CD14-positive monocyte (primary cell): ENCODE results near the gene TMEM132C. TPM values are rescaled to one million over a fixed set of nuclear protein-coding genes. Genes with fewer than 3 reads are reported as not detected.

ENCODE experiments used
- DNase-seq, 3 donors: peaks; one replicate each; pipeline ENCODE4 v3.0.0-alpha.2; 2011 to 2022
- H2AFZ ChIP-seq: 2 replicates; pipeline ENCODE4 v1.6.0; 2012; ENCODE audit warnings: mild to moderate bottlenecking, low read depth, low read length, inconsistent platforms; ENCODE audit not compliant: insufficient read depth, poor library complexity, severe bottlenecking
- H3K27ac ChIP-seq, 2 donors: 1 replicate in 1 of 2; 2 replicates in 1 of 2; pipeline ENCODE4 v1.5.1; 2012 to 2013; ENCODE audit warnings: low read length in 2 of 2, control low read depth in 1 of 2, inconsistent platforms in 1 of 2, low read depth in 1 of 2, mild to moderate bottlenecking in 1 of 2
- H3K27me3 ChIP-seq, 2 donors: one replicate each; pipeline versions ENCODE4 v1.6.0 to v1.6.1; 2011 to 2013; ENCODE audit warnings: low read length in 2 of 2; ENCODE audit not compliant: control insufficient read depth in 2 of 2, insufficient read depth in 2 of 2
- H3K36me3 ChIP-seq, 2 donors: replicated peaks in 1 of 2; 1 replicate in 1 of 2; 2 replicates in 1 of 2; pipeline versions ENCODE4 v1.5.1 to v1.6.1; 2012 to 2013; ENCODE audit warnings: low read length in 2 of 2, control low read depth in 1 of 2, inconsistent platforms in 1 of 2, mild to moderate bottlenecking in 1 of 2; ENCODE audit not compliant: insufficient read depth in 2 of 2, control insufficient read depth in 1 of 2
- H3K4me1 ChIP-seq, 2 donors: 1 replicate in 1 of 2; 2 replicates in 1 of 2; pipeline versions ENCODE4 v1.5.1 to v1.6.1; 2012 to 2013; ENCODE audit warnings: low read length in 2 of 2, control low read depth in 1 of 2, inconsistent platforms in 1 of 2, mild to moderate bottlenecking in 1 of 2, moderate library complexity in 1 of 2; ENCODE audit not compliant: insufficient read depth in 2 of 2, control insufficient read depth in 1 of 2
- H3K4me2 ChIP-seq: replicated peaks from 2 replicates; pipeline ENCODE3; 2012; ENCODE audit warnings: low read length, moderate library complexity, mild to moderate bottlenecking; ENCODE audit not compliant: poor library complexity, severe bottlenecking; ENCODE audit errors: extremely low read depth
- H3K4me3 ChIP-seq, 3 experiments: fragments of 200-600 bp in 1 of 3; sonication (generic) in 1 of 3; replicated peaks in 1 of 3; 1 replicate in 2 of 3; 2 replicates in 1 of 3; pipeline ENCODE4 v1.5.1; 2011 to 2013; ENCODE audit warnings: low read length in 3 of 3, mild to moderate bottlenecking in 3 of 3, control low read depth in 2 of 3, low read depth in 2 of 3, inconsistent platforms in 1 of 3, moderate library complexity in 1 of 3
- H3K79me2 ChIP-seq: 2 replicates; pipeline ENCODE4 v1.6.0; 2012; ENCODE audit warnings: mild to moderate bottlenecking, control low read depth, inconsistent platforms, low read length, moderate library complexity; ENCODE audit not compliant: insufficient read depth
- H3K9ac ChIP-seq: 2 replicates; pipeline ENCODE4 v1.6.0; 2017; ENCODE audit warnings: low read length, mild to moderate bottlenecking; ENCODE audit not compliant: insufficient read depth, poor library complexity, severe bottlenecking
- H3K9me3 ChIP-seq, 2 donors: replicated peaks in 1 of 2; 1 replicate in 1 of 2; 2 replicates in 1 of 2; pipeline versions ENCODE4 v1.5.1 to v1.6.1; 2012 to 2013; ENCODE audit warnings: low read length in 2 of 2, control low read depth in 1 of 2; ENCODE audit not compliant: control insufficient read depth in 1 of 2, insufficient read depth in 1 of 2
- H4K20me1 ChIP-seq: 2 replicates; pipeline ENCODE4 v1.6.0; 2012; ENCODE audit warnings: mild to moderate bottlenecking, low read length, control low read depth, moderate library complexity; ENCODE audit not compliant: insufficient read depth
- H3K27ac Mint-ChIP-seq, 7 donors: one replicate each; pipeline ENCODE4 v1.8.0; 2020; ENCODE audit warnings: mild to moderate bottlenecking in 7 of 7, mixed read lengths in 7 of 7, moderate library complexity in 6 of 7, inconsistent platforms in 2 of 7
- H3K27me3 Mint-ChIP-seq, 3 donors: one replicate each; pipeline ENCODE4 v1.8.0; 2021 to 2022; ENCODE audit warnings: low read depth in 3 of 3, mild to moderate bottlenecking in 3 of 3, mixed read lengths in 3 of 3, moderate library complexity in 3 of 3, inconsistent platforms in 1 of 3
- H3K36me3 Mint-ChIP-seq, 2 donors: one replicate each; pipeline ENCODE4 v1.8.0; 2020; ENCODE audit warnings: mixed read lengths in 2 of 2, inconsistent platforms in 1 of 2, mild to moderate bottlenecking in 1 of 2
- H3K4me1 Mint-ChIP-seq: one replicate; pipeline ENCODE4 v1.8.0; 2020; ENCODE audit warnings: mild to moderate bottlenecking, mixed read lengths
- H3K4me3 Mint-ChIP-seq, 2 donors: one replicate each; pipeline ENCODE4 v1.8.0; 2020; ENCODE audit warnings: mild to moderate bottlenecking in 2 of 2, mixed read lengths in 2 of 2, moderate library complexity in 1 of 2
- H3K9me3 Mint-ChIP-seq, 7 donors: one replicate each; pipeline ENCODE4 v1.8.0; 2020 to 2022; ENCODE audit warnings: mixed read lengths in 7 of 7, mild to moderate bottlenecking in 6 of 7, moderate library complexity in 6 of 7, inconsistent platforms in 2 of 7
- WGBS: methylation state at CpG from one replicate; pipeline ENCODE4 v1.1.5; 2013; ENCODE audit warnings: missing lambda C conversion rate; ENCODE audit not compliant: insufficient coverage; 5-methylcytosine and 5-hydroxymethylcytosine counted together
- intact Hi-C, 2 donors: fragments of 100-400 bp; cut with micrococcal nuclease; formaldehyde crosslinking; loops; one replicate each; pipeline versions ENCODE4 v1.15.0 to v1.15.1; 2023
- polyA plus RNA-seq, 3 donors: library from polyadenylated mRNA; depleted of rRNA in 1 of 3; unstranded in 2 of 3; stranded (reverse) in 1 of 3; fragments of 300-500 nt in 2 of 3; fragments of >200 nt in 1 of 3; fragmentation: Illumina TruSeq in 2 of 3; gene quantifications; 1 replicate in 2 of 3; 2 replicates in 1 of 3; pipeline ENCODE4 v1.2.3, GENCODE V29; 2012 to 2021
- TF ChIP-seq, protein P1 (sequence below): fragments of 200-600 bp; IDR thresholded peaks from one replicate; pipeline ENCODE4 v1.8.0; 2022; ENCODE audit warnings: antibody characterized with exemption, mild to moderate bottlenecking

Gene TMEM132C
- polyA plus RNA-seq, 3 donors: not detected

DNA sequence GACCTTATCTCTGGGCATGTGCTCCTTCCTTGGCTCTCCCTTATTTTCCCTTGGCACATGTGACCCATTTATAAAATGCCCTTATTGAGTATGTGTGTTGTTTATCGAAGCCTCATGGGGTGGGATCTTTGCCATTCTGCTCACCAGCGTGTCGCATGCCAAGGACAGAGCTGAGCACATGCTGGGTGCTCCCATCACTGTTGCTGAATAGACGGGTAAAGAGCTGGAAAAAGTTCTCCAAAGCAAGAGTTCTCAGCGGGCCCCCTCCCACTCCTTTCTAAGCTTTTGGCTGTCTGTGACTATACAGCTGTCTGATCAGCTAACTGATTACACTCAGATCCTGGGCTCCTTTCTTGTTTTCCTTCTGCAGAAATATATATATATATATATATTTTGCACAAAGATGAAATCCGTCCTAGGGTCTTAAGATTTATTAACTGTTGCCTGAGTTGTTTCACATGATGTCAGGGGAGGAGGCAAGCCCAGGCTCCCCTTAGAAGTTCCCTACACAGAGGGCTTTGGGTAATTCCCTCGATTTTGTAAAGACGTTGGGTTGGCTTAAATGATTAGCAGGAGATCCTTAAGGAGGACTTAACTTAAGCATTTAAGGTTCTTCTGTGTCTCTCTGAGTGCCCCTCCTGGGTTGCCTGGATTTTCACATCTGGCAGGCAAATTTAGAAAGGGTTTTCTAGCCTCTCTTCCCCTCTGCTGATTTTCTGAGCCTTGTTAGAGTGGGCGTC is 71.6 kb downstream of the TMEM132C start:
- Histone ChIP-seq H3K27ac (no peak overlapping the region), H2AFZ (no peak overlapping the region), H3K36me3 (no peaks in the 10 kb centered on the region), H3K27me3 (no peaks in the 10 kb centered on the region), H3K4me1 (no peaks in the 10 kb centered on the region), H3K9ac (no peak overlapping the region), H3K4me3 (no peak overlapping the region), H3K4me2 (no peak overlapping the region), H4K20me1 (no peaks in the 10 kb centered on the region), H3K9me3 (peaks cover 0 to 3% of the 10 kb centered on the region in 2 donors), H3K79me2 (no peaks in the 10 kb centered on the region)
- 38% methylated on average over 4 of the region's 9 CpGs for WGBS
- Mint-ChIP-seq H3K4me1 (no peaks in the 10 kb centered on the region), H3K36me3 (no peaks in the 10 kb centered on the region), H3K27ac (no peak overlapping the region), H3K4me3 (no peak overlapping the region), H3K27me3 (peaks cover 5 to 8% (median 6%) of the 10 kb centered on the region in 3 donors), H3K9me3 (peaks cover 1 to 13% (median 5%) of the 10 kb centered on the region in 7 donors)
- intact Hi-C loops: no loop called here
- no peak for DNase-seq
- TF ChIP-seq, protein P1, sequence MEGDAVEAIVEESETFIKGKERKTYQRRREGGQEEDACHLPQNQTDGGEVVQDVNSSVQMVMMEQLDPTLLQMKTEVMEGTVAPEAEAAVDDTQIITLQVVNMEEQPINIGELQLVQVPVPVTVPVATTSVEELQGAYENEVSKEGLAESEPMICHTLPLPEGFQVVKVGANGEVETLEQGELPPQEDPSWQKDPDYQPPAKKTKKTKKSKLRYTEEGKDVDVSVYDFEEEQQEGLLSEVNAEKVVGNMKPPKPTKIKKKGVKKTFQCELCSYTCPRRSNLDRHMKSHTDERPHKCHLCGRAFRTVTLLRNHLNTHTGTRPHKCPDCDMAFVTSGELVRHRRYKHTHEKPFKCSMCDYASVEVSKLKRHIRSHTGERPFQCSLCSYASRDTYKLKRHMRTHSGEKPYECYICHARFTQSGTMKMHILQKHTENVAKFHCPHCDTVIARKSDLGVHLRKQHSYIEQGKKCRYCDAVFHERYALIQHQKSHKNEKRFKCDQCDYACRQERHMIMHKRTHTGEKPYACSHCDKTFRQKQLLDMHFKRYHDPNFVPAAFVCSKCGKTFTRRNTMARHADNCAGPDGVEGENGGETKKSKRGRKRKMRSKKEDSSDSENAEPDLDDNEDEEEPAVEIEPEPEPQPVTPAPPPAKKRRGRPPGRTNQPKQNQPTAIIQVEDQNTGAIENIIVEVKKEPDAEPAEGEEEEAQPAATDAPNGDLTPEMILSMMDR: no peak

DNA sequence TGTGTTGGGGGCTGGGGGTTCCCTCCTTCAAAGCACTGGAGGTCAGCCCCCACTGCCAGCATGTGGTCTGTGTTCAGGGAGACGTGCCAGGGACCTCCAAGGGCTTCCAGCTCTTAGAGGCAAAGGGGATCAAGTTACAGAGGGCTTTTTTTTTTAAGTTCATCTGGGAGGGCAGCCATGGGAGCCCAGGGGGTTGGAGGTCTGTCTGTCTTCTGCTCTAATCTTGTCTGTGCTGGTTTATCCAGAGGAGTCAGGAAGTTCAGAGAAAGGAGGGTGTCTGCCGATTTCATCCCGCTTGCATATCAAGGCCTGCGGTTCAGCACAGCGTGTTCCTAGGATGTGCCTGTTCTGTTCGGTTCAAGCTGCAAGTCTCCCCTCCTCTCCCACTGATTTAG is 72.2 kb downstream of the TMEM132C start:
- Histone ChIP-seq H3K36me3 (no peaks in the 10 kb centered on the region), H3K27ac (no peak overlapping the region), H3K4me3 (no peak overlapping the region), H3K9ac (no peak overlapping the region), H2AFZ (no peak overlapping the region), H3K4me2 (no peak overlapping the region), H4K20me1 (no peaks in the 10 kb centered on the region), H3K4me1 (no peaks in the 10 kb centered on the region), H3K9me3 (peaks cover 0 to 3% of the 10 kb centered on the region in 2 donors), H3K79me2 (no peaks in the 10 kb centered on the region), H3K27me3 (no peaks in the 10 kb centered on the region)
- H3K4me1 Mint-ChIP-seq: no peaks in the 10 kb centered on the region
- no peak overlapping the region for H3K4me3 Mint-ChIP-seq
- WGBS: 20% methylated on average over 1 of the region's 6 CpGs
- no peak overlapping the region for H3K27ac Mint-ChIP-seq
- peaks cover 5 to 8% (median 6%) of the 10 kb centered on the region in 3 donors for H3K27me3 Mint-ChIP-seq
- H3K9me3 Mint-ChIP-seq: peaks cover 1 to 13% (median 5%) of the 10 kb centered on the region in 7 donors
- DNase-seq: no peak
- H3K36me3 Mint-ChIP-seq: no peaks in the 10 kb centered on the region
- TF ChIP-seq, protein P1: no peak
- intact Hi-C loops: no loop called here
